Measurements from ENCODE around the gene NARF. TPM values are rescaled to one million over a fixed set of nuclear protein-coding genes. Genes with fewer than 3 reads are reported as not detected.

NARF gene
- total RNA-seq, 1 donor from 2014 or later: 111 TPM

GRCh38 chr17:82439829-82440365, 18.6 kb upstream of the NARF start:
- DNase-seq (ENCODE audit: extremely low spot score, unreplicated experiment): no peak
- Mint-ChIP-seq H3K27ac (no peak overlapping the region), H3K36me3 (no peaks in the 10 kb centered on the region), H3K27me3 (no peaks in the 10 kb centered on the region), H3K4me1 (ENCODE audit: unreplicated experiment) (no peaks in the 10 kb centered on the region), H3K9me3 (no peaks in the 10 kb centered on the region), H3K4me3 (no peak overlapping the region)
- no peak for TF ChIP-seq CTCF (conservative IDR thresholded peaks at IDR 0.05)

GRCh38 chr17:82440469-82440981, 18.0 kb upstream of the NARF start:
- DNase-seq (ENCODE audit: extremely low spot score, unreplicated experiment): no peak
- Mint-ChIP-seq H3K4me3 (no peak overlapping the region), H3K27ac (no peak overlapping the region), H3K4me1 (ENCODE audit: unreplicated experiment) (no peaks in the 10 kb centered on the region), H3K9me3 (no peaks in the 10 kb centered on the region), H3K36me3 (no peaks in the 10 kb centered on the region), H3K27me3 (no peaks in the 10 kb centered on the region)
- TF ChIP-seq CTCF (conservative IDR thresholded peaks at IDR 0.05): no peak

GRCh38 chr17:82440991-82441627, 17.4 kb upstream of the NARF start:
- no peak for TF ChIP-seq CTCF (conservative IDR thresholded peaks at IDR 0.05)
- H3K9me3 Mint-ChIP-seq: no peaks in the 10 kb centered on the region
- DNase-seq (ENCODE audit: extremely low spot score, unreplicated experiment): no peak
- no peak overlapping the region for H3K27ac Mint-ChIP-seq
- no peak overlapping the region for H3K4me3 Mint-ChIP-seq
- no peaks in the 10 kb centered on the region for H3K27me3 Mint-ChIP-seq
- H3K36me3 Mint-ChIP-seq: no peaks in the 10 kb centered on the region
- no peaks in the 10 kb centered on the region for H3K4me1 Mint-ChIP-seq (ENCODE audit: unreplicated experiment)

GRCh38 chr17:82441691-82442487, 16.7 kb upstream of the NARF start:
- H3K36me3 Mint-ChIP-seq: no peaks in the 10 kb centered on the region
- DNase-seq (ENCODE audit: extremely low spot score, unreplicated experiment): no peak
- no peak overlapping the region for H3K27ac Mint-ChIP-seq
- H3K4me1 Mint-ChIP-seq (ENCODE audit: unreplicated experiment): no peaks in the 10 kb centered on the region
- no peaks in the 10 kb centered on the region for H3K27me3 Mint-ChIP-seq
- no peaks in the 10 kb centered on the region for H3K9me3 Mint-ChIP-seq
- TF ChIP-seq CTCF (conservative IDR thresholded peaks at IDR 0.05): no peak
- no peak overlapping the region for H3K4me3 Mint-ChIP-seq

- no peak overlapping the region for H3K4me3 Mint-ChIP-seq
Measured at GRCh38 chr17:82442643-82443464, 15.7 kb upstream of the NARF start.

More at GRCh38 chr17:82442643-82443464, 15.7 kb upstream of the NARF start:
- no peaks in the 10 kb centered on the region for H3K4me1 Mint-ChIP-seq (ENCODE audit: unreplicated experiment)
- DNase-seq (ENCODE audit: extremely low spot score, unreplicated experiment): no peak
- no peaks in the 10 kb centered on the region for H3K9me3 Mint-ChIP-seq
- H3K27me3 Mint-ChIP-seq: no peaks in the 10 kb centered on the region
- no peak overlapping the region for H3K27ac Mint-ChIP-seq
- TF ChIP-seq CTCF (conservative IDR thresholded peaks at IDR 0.05): no peak
- H3K36me3 Mint-ChIP-seq: no peaks in the 10 kb centered on the region

Measured in type B pancreatic cell (in vitro differentiated cells).